Stimulated activated CD4-positive, alpha-beta T cell treated with anti-CD3 and anti-CD28 coated beads, Interleukin-4, amount 100 ng/mL, for 24 hours (primary cell): ENCODE measurements around the gene TTC7B.

Experiments
- DNase-seq: peaks from one replicate; pipeline ENCODE4 v3.0.0-alpha.2; 2020

TTC7B gene

DNA sequence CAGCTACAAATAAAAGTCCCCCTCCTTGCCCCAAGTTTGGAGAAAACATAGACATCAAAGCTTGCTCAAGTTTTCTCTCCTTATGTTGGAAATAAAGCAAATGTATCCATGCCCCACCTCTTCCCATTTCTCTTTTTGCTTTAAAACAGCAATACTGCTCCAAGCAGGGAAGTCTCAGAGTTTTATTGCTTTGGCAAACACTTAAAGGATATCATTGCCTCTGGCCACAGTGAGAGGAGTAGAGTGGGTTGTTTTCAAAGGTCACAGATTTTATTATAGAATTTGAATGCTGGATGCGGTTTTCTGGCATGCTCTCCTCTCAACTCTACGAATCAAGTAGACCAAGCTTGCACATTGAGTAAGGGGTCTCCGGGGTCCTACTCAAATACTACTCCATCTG lies 149.7 kb downstream of the TTC7B start:
- no peak for DNase-seq

- DNase-seq, result no peak
These were observed 150.8 kb downstream of the TTC7B start for GRCh38 chr14:90665321-90666000.

GRCh38 chr14:90664911-90665310 lies 151.3 kb downstream of the TTC7B start:
- DNase-seq, result no peak

DNA sequence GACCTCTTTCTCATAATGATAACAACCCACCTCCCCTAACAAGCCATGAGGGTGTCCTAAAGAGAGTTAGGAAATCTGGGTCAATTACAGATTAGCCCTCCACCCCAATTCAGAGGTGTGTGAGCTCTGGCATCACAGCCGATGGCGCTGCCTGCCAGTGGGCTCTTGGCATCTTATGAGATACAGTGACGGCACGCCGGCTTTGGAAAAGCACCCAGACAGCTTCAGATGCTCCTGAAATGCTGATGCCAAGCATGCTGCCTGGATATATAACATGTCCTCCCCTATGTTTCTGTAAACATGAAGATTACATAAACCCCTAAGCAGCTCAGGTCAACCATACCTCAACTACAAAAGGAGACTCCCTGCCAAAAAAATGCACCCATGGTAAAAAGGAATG lies 152.6 kb downstream of the TTC7B start:
- no peak for DNase-seq

DNA sequence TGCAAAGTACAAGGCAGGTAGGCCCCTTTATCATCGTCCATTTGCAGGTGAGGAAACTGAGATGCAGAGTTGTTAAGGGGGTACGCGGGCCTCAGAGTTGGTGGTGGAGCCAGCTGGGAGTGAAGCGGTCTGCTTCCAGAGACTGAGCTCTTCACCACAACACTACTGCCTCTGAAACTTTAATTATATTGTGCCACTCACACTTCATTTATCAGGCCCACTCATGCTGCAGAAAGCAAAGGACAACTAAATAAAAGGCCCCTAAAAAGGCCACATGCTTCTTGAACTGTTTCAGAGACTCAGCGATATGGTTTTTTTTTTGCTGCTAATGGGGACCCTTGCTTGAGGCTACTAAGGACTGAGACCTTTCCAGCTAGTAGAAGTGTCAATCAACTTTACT lies 153.1 kb downstream of the TTC7B start:
- DNase-seq, result no peak

DNA sequence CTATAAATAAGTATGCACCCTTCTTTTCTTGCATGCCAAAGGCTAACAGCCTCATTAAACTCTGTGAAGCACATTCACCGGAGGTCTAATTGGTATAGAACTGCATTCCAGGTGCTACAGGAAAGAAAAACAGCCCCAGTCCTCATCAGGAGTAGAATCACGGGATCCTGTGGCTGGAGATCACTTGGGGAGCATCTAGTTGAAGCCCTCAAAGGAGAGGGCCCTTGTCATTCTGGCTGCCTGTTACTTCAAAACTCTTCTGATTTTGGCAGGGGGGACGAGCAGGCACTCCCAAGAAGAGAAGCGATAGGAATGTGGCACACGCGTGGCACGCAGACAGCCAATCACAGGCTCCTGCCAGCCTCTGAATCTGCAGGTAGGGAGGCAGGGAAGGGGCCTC lies 154.4 kb downstream of the TTC7B start:
- no peak for DNase-seq

GRCh38 chr14:90660865-90661570 lies 155.2 kb downstream of the TTC7B start:
- DNase-seq, result no peak

DNA sequence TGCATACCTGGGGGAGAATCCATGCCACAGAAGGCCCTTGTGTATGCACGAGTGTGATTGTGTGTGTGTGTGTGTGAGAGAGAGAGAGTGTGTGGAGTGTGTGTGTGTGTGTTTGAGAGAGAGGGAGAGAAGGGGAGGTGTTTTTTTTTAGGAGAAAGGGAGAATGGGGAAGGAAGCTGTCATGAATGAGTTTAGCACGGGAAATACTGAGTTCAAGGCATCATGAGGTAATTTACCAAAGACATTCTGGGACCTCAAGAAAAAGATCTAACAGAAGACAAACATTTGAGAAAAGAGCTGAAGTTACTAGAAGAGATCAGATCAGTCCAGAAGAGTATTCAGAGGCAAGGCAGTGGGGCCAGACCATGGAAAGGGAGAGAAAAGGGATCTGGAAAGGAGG lies 157.1 kb downstream of the TTC7B start:
- no peak for DNase-seq

DNA sequence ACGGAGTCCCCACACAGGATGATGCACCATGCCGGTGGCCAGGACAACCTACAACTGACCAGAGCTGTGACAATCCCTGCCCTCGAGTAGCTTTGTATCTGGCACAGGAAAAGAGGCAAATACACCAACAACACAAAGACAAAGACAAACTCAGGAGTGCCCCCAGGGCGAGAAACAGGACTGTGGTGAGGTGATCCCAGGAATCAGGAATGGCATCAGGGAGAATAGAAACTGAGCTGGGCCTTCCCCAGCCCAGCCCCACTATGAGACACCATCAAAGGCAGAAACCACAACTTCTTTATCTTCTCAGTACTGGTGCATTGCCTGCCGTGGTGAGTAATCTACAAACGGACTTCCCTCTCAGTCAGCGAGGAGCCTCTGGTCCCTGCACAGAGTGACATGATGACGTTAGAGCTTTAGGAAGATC lies 157.7 kb downstream of the TTC7B start:
- DNase-seq, result no peak

DNA sequence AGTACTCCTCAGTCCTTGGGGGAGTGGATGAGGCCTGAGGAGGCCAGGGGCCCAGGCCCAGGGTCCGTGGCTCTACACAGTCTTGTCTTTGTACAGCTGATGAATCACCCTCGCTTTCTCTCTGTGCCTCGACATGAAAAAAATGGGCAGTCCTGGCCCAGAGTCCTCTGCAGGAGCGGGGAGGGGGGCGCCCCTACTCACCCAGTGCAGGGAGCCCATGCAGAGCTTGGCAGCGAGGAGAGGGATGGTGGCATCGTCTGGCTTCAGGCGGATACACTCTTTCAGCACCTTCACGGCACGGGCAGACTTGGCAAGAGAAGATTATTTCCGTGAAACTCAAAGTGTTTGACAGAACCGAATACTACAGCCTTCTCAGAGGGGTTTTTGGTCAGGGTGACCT lies 159.3 kb downstream of the TTC7B start:
- DNase-seq, result no peak

- no peak for DNase-seq
These were observed 160.4 kb downstream of the TTC7B start for GRCh38 chr14:90655829-90656228.

- no peak for DNase-seq
These were observed 161.4 kb downstream of the TTC7B start for GRCh38 chr14:90654831-90655276.

DNA sequence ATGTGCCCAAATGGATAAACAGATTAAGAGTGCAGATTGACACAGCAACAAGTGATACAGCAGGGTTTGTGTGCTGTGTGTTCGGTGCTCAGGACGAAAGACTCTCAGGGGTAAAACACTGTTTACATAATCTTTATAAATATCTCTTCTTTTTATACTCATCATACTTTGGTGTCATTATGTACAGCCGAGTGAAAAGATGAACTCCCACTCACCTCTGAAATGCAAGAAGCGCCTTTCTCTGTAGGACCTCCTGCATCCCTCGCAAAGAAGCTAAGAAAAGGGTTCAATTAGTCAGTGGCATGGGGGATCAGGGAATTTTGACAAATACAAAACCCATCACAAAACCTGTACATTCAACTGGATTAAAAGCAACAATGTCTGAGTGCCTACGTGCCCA lies 163.6 kb downstream of the TTC7B start:
- DNase-seq, result no peak

DNA sequence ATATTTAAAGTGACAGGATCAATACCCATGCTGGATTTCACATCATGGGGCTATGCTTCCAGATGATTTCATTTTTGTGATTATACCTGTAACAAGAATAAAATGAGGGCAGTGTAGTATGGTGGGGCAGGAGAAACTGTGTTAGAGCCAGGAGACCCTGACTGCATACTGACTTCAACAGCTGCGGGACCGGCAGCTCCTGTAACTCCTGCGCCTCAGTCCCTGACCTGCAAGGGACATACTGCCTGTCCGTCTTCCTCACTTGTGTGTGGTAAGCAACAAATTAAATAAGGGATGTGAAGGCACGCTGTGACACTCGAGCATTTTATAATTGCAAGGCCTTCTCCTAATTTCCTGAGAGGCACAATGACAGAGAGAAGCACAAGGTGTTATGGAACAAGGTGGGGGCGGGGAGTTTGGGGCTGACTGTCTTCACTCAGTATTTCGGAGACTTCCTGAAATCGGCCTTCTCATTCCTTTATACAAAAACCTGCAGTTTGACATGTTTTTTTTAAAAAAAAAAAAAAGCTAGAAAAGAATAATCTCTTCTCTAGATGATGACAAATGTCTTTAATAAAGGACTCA lies 164.2 kb downstream of the TTC7B start:
- DNase-seq, result no peak

DNA sequence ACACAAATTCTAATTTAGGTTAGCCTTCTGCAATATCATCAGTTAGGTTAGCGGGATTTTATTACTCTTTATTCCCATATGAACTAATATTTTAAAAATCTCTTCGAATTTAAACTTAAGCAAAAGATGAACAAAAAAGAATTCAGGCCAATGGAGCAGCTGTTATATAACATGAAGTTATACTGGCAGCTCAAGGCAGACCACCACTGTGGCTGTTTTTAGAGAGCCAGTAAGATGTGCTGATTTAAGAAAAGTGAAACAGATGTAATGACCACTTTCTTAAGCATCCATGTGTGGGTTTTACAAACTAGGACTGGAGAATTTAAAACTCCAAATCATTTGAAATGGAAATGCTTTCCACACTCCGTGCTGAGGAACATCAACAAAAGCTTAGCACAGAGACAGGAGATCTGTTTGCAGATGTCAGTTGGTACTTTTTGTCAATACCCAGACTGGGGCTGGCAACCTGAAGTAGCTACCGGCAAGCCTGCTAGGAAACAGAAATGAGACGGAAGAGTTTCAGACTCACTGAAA lies 164.9 kb downstream of the TTC7B start:
- DNase-seq, result no peak

- no peak for DNase-seq
These were observed 166.6 kb downstream of the TTC7B start for GRCh38 chr14:90649557-90650135.

- no peak for DNase-seq
These were observed 167.1 kb downstream of the TTC7B start for GRCh38 chr14:90649083-90649482.

- no peak for DNase-seq
These were observed 167.8 kb downstream of the TTC7B start for GRCh38 chr14:90648421-90648820.

- DNase-seq, result no peak
These were observed 168.7 kb downstream of the TTC7B start for GRCh38 chr14:90647473-90648005.

DNA sequence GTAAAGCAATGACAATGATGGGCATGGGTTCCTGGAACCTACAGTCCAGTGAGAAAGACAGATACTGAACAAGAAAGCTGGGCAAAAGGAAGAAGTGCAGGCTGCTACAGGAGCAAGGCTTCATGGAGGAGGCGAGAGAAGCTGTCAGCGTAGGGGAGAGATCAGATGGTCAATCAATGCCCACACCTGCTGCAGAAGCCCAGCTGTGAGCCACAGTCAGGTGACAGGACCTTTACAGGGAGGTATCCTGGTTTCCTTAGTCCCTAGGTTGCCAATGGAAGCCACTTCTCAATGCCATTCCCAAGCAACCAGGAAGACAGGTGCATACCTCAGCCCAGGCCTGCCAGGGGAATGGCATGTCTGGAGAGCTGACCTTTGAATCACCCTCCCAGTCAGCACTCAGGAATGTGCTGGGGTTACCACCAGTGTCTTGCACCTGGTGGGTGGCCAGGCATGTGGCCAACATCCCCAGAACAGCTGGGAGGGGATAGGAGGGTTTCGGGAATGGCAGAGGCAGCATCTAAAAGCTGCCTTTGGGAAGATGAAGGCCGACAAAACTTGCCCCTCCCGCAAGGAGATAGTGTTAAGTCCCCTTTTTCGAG lies 170.3 kb downstream of the TTC7B start:
- DNase-seq, result no peak

DNA sequence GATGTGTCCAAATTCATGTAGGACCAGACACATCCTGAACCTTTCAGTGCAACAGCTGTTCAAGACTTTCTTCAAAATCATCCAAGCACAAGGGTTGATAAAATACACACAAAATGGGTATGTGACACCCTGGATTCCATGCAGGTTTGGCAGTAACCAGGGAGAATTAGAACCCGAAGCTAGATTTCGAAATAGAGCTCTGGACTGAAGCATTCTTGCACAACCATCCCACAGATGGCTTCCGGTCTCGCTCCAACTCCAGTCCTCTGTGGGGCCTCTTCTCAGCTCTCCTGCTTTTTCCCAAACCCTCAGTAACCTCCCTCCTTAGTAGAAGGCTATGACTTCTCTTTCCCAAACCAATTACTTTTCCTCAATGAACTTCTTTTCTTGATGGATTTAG lies 171.3 kb downstream of the TTC7B start:
- no peak for DNase-seq

- no peak for DNase-seq
These were observed 172.1 kb downstream of the TTC7B start for GRCh38 chr14:90643982-90644670.
